Chondrocyte (in vitro differentiated cells): ENCODE measurements around the gene GPD2. TPM values are rescaled to one million over a fixed set of nuclear protein-coding genes. Genes with fewer than 3 reads are reported as not detected.

Source experiments
- DNase-seq: peaks from one replicate; pipeline ENCODE4 v3.0.0; 2021; ENCODE audit warnings: mixed read lengths, low spot score
- H3K27ac Mint-ChIP-seq: one replicate; pipeline ENCODE4 v1.8.0; 2021; ENCODE audit warnings: mild to moderate bottlenecking, moderate library complexity, mixed read lengths; ENCODE audit not compliant: unreplicated experiment
- H3K27me3 Mint-ChIP-seq: 2 replicates; pipeline ENCODE4 v1.8.0; 2021; ENCODE audit warnings: low read depth, mixed read lengths
- H3K36me3 Mint-ChIP-seq: 2 replicates; pipeline ENCODE4 v1.8.0; 2021; ENCODE audit warnings: low read depth, mixed read lengths
- H3K4me1 Mint-ChIP-seq: 2 replicates; pipeline ENCODE4 v1.8.0; 2021; ENCODE audit warnings: low read depth, mild to moderate bottlenecking, mixed read lengths
- H3K4me3 Mint-ChIP-seq: one replicate; pipeline ENCODE4 v1.8.0; 2021; ENCODE audit warnings: mild to moderate bottlenecking, moderate library complexity, mixed read lengths; ENCODE audit not compliant: unreplicated experiment
- H3K9me3 Mint-ChIP-seq: 2 replicates; pipeline ENCODE4 v1.8.0; 2021; ENCODE audit warnings: low read depth, mixed read lengths
- total RNA-seq: library from RNA; stranded (reverse); gene quantifications from 3 replicates; pipeline ENCODE4 v1.2.1, GENCODE V29; 2021
- TF ChIP-seq, protein P1 (sequence below): fragments of 200-600 bp; sonication (generic); IDR thresholded peaks from 2 replicates; pipeline ENCODE4 v1.5.0; 2021; ENCODE audit warnings: antibody characterized with exemption, mild to moderate bottlenecking, moderate library complexity

Gene GPD2
- total RNA-seq, 1 donor from 2014 or later, result 29.1 TPM

DNA sequence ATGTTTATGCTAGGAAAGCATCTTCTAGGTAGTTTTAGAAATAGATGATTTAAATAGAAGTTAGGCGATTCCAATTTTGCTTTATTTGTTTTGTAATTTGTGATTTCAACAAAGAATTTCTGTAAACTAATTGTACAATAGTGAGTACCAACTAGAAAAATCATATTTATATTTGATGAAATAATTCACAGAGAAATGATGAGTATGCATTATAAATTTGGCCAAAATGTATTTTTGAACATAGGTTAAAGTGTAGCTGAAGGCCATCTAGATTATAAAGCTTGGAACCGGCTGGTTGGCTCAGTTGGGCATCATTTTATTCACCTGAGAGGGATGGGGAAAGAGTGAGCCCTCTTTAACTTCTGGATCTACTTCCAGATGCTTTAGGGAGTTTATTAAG lies 50.4 kb downstream of the GPD2 start:
- no peak overlapping the region for H3K4me3 Mint-ChIP-seq
- H3K9me3 Mint-ChIP-seq, result no peaks in the 10 kb centered on the region
- no peaks in the 10 kb centered on the region for H3K27me3 Mint-ChIP-seq
- no peak overlapping the region for H3K27ac Mint-ChIP-seq
- TF ChIP-seq, protein P1, sequence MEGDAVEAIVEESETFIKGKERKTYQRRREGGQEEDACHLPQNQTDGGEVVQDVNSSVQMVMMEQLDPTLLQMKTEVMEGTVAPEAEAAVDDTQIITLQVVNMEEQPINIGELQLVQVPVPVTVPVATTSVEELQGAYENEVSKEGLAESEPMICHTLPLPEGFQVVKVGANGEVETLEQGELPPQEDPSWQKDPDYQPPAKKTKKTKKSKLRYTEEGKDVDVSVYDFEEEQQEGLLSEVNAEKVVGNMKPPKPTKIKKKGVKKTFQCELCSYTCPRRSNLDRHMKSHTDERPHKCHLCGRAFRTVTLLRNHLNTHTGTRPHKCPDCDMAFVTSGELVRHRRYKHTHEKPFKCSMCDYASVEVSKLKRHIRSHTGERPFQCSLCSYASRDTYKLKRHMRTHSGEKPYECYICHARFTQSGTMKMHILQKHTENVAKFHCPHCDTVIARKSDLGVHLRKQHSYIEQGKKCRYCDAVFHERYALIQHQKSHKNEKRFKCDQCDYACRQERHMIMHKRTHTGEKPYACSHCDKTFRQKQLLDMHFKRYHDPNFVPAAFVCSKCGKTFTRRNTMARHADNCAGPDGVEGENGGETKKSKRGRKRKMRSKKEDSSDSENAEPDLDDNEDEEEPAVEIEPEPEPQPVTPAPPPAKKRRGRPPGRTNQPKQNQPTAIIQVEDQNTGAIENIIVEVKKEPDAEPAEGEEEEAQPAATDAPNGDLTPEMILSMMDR, result no peak
- no peak for DNase-seq
- peaks cover 29% of the 10 kb centered on the region for H3K4me1 Mint-ChIP-seq
- no peaks in the 10 kb centered on the region for H3K36me3 Mint-ChIP-seq

DNA sequence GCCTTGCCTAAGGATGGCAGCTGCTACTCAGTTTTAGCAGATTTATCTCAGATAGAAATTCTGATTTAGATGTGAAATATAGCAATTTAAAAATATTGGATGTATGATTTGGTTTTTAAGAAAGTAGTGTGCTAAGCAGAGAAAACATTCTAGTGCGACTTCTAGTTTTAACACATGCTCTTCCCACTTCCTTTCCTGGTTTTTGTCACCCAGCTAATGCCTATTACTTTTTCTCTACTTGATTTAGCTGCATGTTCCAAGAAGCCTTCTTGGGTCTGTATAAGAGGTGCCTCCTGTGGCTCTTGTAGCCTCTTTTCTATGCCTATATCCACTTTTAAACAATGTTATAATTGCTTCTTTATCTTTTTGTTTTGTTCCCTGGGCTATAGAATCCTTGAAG lies 53.0 kb downstream of the GPD2 start:
- Mint-ChIP-seq H3K9me3 (no peaks in the 10 kb centered on the region), H3K4me3 (no peak overlapping the region), H3K27ac (no peak overlapping the region), H3K36me3 (no peaks in the 10 kb centered on the region), H3K4me1 (peaks cover 8% of the 10 kb centered on the region), H3K27me3 (no peaks in the 10 kb centered on the region)
- TF ChIP-seq, protein P1, result no peak
- no peak for DNase-seq

DNA sequence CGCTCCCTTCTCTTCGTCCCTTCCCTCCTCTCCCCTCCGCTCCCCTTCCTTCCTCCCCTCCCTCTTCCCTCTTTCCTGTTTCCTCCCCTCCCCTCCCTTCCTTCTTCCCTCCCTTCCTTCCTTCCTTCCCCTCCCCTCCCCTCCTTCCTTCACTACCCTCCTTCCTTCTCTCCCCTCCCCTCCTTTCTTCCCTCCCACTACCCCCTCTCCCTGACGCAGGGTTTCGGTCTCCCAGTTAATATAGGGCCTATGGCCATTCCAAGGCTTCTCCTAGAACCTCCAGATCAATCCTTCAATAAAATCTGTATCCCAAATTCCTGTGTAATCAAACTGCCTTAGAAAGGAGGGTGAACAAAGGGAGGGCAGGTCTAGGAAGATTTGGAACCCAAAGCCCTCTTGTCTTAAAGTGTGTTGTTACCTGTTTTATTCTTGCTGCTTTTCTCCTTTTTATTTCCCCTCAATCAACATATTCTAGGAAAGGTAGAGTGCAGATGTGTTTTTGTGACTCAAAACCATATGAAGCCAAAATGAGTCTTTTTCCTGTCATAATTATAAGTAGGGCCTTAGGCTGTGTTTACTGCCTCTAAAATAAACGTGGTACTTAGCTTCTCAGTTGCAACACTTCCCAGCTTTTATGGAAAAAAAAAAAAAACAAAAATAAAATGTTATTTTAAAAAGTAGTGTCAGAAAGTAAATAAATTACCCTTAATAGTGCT lies 53.7 kb downstream of the GPD2 start:
- Mint-ChIP-seq H3K9me3 (no peaks in the 10 kb centered on the region), H3K27me3 (no peaks in the 10 kb centered on the region), H3K36me3 (no peaks in the 10 kb centered on the region), H3K4me3 (no peak overlapping the region), H3K4me1 (peaks cover 8% of the 10 kb centered on the region), H3K27ac (no peak overlapping the region)
- no peak for DNase-seq
- TF ChIP-seq, protein P1, result no peak

DNA sequence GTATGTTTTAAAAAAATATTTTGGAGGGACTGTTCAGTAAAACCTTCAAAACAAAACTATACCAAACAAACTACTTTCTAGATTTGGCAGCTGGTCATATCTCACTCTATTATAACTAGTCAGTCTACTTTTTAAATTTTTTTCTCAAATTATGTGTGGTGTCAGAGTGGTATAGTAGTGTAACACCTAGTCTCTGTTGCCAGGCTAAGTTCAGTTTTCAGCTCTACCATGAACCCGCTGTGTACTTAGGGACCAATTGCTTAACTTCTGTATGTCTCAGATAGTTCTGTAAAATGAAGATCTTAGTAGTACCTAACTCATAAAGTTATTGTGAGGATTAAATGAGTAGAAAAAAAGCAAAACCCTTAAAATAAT lies 54.3 kb downstream of the GPD2 start:
- TF ChIP-seq, protein P1, result no peak
- Mint-ChIP-seq H3K27me3 (no peaks in the 10 kb centered on the region), H3K9me3 (no peaks in the 10 kb centered on the region), H3K4me3 (no peak overlapping the region), H3K36me3 (no peaks in the 10 kb centered on the region), H3K4me1 (peaks cover 8% of the 10 kb centered on the region), H3K27ac (no peak overlapping the region)
- DNase-seq, result no peak

DNA sequence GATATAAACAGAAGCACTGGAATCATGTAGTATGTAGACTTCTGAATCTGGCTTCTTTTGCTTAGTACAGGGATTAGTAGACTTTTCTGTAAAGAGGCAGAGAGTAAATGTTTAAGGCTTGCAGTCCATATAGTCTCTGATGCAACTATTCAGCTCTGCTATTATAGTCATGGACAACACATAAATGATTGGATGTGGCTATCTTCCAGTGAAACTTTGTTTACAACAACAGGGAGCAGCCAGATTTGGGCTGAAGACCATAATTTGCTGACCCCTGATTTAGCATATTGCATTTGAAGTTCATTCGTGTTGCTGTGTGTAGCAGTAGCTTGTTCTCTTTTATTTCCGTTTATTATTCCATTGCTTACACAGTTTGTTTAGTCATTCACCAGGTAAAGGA lies 55.0 kb downstream of the GPD2 start:
- peaks cover 10% of the 10 kb centered on the region for H3K4me1 Mint-ChIP-seq
- H3K4me3 Mint-ChIP-seq, result no peak overlapping the region
- H3K36me3 Mint-ChIP-seq, result no peaks in the 10 kb centered on the region
- H3K27me3 Mint-ChIP-seq, result no peaks in the 10 kb centered on the region
- no peaks in the 10 kb centered on the region for H3K9me3 Mint-ChIP-seq
- peak overlapping the region; percentile 18 for H3K27ac Mint-ChIP-seq
- TF ChIP-seq, protein P1, result no peak
- no peak for DNase-seq
